ENCODE data around the gene CAPN10.

DNA sequence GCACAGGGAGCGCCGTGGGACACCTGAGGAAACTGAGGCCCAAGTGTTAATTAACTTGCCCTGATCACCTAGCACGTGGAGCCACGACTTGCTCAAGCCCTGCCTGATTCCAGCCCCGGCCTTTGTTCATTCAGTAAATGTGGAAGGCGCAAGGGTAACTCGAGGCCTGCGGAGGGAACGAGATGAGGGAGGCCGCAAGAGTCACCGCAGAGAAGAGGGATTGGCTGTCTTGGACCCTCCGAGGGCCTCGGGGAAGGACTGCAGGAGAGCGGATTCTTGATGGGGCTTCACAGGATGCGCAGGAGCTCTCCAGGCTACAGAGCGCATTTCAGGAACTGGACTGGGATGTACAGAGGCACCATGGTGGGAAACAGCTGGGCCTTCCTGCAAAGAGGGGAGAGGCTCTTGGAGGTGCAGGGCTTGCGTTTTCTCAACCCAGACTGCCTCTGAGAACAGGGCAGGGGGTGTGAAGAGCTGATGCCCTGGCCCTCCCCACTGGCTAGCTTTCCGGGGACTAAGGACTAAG is 28.2 kb upstream of the CAPN10 start:
- TF ChIP-seq, protein P1, sequence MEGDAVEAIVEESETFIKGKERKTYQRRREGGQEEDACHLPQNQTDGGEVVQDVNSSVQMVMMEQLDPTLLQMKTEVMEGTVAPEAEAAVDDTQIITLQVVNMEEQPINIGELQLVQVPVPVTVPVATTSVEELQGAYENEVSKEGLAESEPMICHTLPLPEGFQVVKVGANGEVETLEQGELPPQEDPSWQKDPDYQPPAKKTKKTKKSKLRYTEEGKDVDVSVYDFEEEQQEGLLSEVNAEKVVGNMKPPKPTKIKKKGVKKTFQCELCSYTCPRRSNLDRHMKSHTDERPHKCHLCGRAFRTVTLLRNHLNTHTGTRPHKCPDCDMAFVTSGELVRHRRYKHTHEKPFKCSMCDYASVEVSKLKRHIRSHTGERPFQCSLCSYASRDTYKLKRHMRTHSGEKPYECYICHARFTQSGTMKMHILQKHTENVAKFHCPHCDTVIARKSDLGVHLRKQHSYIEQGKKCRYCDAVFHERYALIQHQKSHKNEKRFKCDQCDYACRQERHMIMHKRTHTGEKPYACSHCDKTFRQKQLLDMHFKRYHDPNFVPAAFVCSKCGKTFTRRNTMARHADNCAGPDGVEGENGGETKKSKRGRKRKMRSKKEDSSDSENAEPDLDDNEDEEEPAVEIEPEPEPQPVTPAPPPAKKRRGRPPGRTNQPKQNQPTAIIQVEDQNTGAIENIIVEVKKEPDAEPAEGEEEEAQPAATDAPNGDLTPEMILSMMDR (IDR thresholded peaks at IDR 0.05) = no peak
- TF ChIP-seq POLR2A (IDR thresholded peaks at IDR 0.05) = no peak

Measured in vagina (tissue), 2 donors.